ENCODE data around the gene SPAG16.
"Not testable (repeated sequence)": the region's sequence is repeated elsewhere in the genome, so short reads cannot be mapped to it uniquely, and the experiment has no call there.

The SPAG16 gene

GRCh38 chr2:213678437-213679218 lies 394.4 kb downstream of the SPAG16 start:
- H3K4me3 ChIP-seq (ENCODE audit: low read length): no peak overlapping the region
- TF ChIP-seq CTCF (conservative IDR thresholded peaks at IDR 0.05; ENCODE audit: low read length): no peak
- DNase-seq (ENCODE audit: low read depth): no peak

GRCh38 chr2:213679894-213680293 lies 395.6 kb downstream of the SPAG16 start:
- no peak overlapping the region for H3K4me3 ChIP-seq (ENCODE audit: low read length)
- TF ChIP-seq CTCF (conservative IDR thresholded peaks at IDR 0.05; ENCODE audit: low read length): no peak
- no peak for DNase-seq (ENCODE audit: low read depth)

GRCh38 chr2:213682276-213682675 lies 398.0 kb downstream of the SPAG16 start:
- no peak for TF ChIP-seq CTCF (conservative IDR thresholded peaks at IDR 0.05; ENCODE audit: low read length)
- H3K4me3 ChIP-seq (ENCODE audit: low read length): no peak overlapping the region
- no peak for DNase-seq (ENCODE audit: low read depth)

GRCh38 chr2:213688133-213688532 lies 403.9 kb downstream of the SPAG16 start:
- DNase-seq (ENCODE audit: low read depth): no peak
- no peak for TF ChIP-seq CTCF (conservative IDR thresholded peaks at IDR 0.05; ENCODE audit: low read length)
- no peak overlapping the region for H3K4me3 ChIP-seq (ENCODE audit: low read length)

GRCh38 chr2:213688825-213689224 lies 404.6 kb downstream of the SPAG16 start:
- not testable (repeated sequence) for DNase-seq (ENCODE audit: low read depth); H3K4me3 ChIP-seq (ENCODE audit: low read length)

- H3K4me3 ChIP-seq (ENCODE audit: low read length): no peak overlapping the region
- TF ChIP-seq CTCF (conservative IDR thresholded peaks at IDR 0.05; ENCODE audit: low read length): no peak
- DNase-seq (ENCODE audit: low read depth): no peak
Observed at GRCh38 chr2:213689585-213689984, 405.3 kb downstream of the SPAG16 start.

GRCh38 chr2:213691351-213691750 lies 407.1 kb downstream of the SPAG16 start:
- no peak for TF ChIP-seq CTCF (conservative IDR thresholded peaks at IDR 0.05; ENCODE audit: low read length)
- no peak overlapping the region for H3K4me3 ChIP-seq (ENCODE audit: low read length)
- no peak for DNase-seq (ENCODE audit: low read depth)

Data from AG10803 (cell line).